GM10248 (cell line): ENCODE results near the gene CCN6.

Source experiments
- CTCF ChIA-PET: fragments of 300-600 bp; sonication (Branson Sonifier 250); formaldehyde crosslinking; extraction: SDS; loops from one replicate; lab custom pipeline; 2021; ENCODE audit warnings: antibody characterized with exemption; lab: Yijun Ruan, JAX
- POLR2A ChIA-PET: fragments of 350-650 bp; sonication (Branson Sonifier 250); formaldehyde crosslinking; extraction: SDS; loops from one replicate; lab custom pipeline; 2020; ENCODE audit warnings: antibody characterized with exemption; lab: Yijun Ruan, JAX
- DNase-seq: peaks from one replicate; pipeline ENCODE4 v3.0.0; 2012; ENCODE audit errors: extremely low spot score
- TF ChIP-seq, protein P1 (sequence below): IDR thresholded peaks from 2 replicates; pipeline ENCODE4 v1.5.1; 2012; ENCODE audit warnings: mild to moderate bottlenecking, low read depth; ENCODE audit errors: extremely low read depth, missing control alignments, control extremely low read depth

The CCN6 gene

DNA sequence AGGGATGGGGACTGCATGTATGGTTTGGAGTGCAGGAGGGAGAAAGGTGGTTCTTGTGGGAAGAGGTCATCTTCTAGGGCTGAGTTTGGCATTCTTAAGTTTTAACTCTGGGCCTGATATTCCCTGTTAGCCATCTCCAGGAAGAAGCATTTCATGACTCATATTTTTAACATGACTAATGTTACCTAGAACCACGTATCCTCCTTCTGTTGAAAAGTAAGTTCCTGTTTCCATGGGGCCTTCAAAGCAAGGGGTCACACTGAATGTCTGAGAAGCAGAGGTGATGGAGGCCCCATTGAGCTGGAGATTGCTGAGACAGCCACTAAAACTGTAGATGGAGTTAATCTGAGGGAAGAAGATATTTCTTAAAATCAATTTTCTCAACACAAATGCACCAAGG lies 63.6 kb downstream of the CCN6 start:
- DNase-seq = no peak
- ChIA-PET POLR2A (no interaction called here), CTCF (interaction anchor here (1.2 to 1.3 kb wide), 2 partner anchors 16 to 18 kb away, joined by 3 to 6 read pairs; no protein-coding TSS in a partner anchor)
- TF ChIP-seq, protein P1, sequence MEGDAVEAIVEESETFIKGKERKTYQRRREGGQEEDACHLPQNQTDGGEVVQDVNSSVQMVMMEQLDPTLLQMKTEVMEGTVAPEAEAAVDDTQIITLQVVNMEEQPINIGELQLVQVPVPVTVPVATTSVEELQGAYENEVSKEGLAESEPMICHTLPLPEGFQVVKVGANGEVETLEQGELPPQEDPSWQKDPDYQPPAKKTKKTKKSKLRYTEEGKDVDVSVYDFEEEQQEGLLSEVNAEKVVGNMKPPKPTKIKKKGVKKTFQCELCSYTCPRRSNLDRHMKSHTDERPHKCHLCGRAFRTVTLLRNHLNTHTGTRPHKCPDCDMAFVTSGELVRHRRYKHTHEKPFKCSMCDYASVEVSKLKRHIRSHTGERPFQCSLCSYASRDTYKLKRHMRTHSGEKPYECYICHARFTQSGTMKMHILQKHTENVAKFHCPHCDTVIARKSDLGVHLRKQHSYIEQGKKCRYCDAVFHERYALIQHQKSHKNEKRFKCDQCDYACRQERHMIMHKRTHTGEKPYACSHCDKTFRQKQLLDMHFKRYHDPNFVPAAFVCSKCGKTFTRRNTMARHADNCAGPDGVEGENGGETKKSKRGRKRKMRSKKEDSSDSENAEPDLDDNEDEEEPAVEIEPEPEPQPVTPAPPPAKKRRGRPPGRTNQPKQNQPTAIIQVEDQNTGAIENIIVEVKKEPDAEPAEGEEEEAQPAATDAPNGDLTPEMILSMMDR = no peak

DNA sequence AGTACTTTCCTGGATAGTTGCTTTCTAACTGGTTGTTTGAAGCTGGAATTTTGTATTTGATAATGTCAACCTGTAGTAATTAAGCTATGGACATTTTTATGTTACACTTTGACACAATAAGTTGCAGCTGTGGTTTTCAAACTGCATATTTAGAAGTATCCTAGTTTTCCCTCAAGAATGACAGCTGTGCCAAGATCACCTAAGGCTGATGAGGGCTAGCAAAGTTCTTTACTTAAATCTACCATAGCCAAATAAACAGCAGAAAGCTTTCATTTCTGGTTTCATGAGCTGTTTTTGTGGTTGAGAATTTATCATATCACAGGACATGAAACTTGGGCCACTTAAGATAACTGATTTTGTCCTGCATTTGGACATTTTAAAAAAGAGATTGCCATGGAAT lies 64.1 kb downstream of the CCN6 start:
- CTCF ChIA-PET = interaction anchor here (1.3 kb wide), 1 partner anchor 17 kb away, joined by 6 read pairs; no protein-coding TSS in a partner anchor
- POLR2A ChIA-PET = no interaction called here
- no peak for DNase-seq
- TF ChIP-seq, protein P1 = no peak
